Prostate gland (tissue), 2 donors: ENCODE measurements around the gene ALPK3.

Source experiments
- POLR2A ChIP-seq: fragments of 450-650 bp; IDR thresholded peaks from one replicate; pipeline ENCODE4 v1.6.1; 2016; ENCODE audit warnings: antibody characterized with exemption, mild to moderate bottlenecking
- POLR2AphosphoS5 ChIP-seq: sonication (generic); formaldehyde crosslinking; IDR thresholded peaks from one replicate; pipeline ENCODE4 v1.6.1; 2017; ENCODE audit warnings: antibody characterized with exemption
- TF ChIP-seq, protein P1 (sequence below), 4 experiments: fragments of 200-600 bp in 2 of 4; fragments of 450-650 bp in 2 of 4; sonication (generic) in 2 of 4; IDR thresholded peaks; 1 replicate in 3 of 4; 2 replicates in 1 of 4; pipeline ENCODE4 v1.5.1; 2016 to 2019; ENCODE audit warnings: antibody characterized with exemption in 4 of 4, mild to moderate bottlenecking in 2 of 4, moderate library complexity in 2 of 4

DNA sequence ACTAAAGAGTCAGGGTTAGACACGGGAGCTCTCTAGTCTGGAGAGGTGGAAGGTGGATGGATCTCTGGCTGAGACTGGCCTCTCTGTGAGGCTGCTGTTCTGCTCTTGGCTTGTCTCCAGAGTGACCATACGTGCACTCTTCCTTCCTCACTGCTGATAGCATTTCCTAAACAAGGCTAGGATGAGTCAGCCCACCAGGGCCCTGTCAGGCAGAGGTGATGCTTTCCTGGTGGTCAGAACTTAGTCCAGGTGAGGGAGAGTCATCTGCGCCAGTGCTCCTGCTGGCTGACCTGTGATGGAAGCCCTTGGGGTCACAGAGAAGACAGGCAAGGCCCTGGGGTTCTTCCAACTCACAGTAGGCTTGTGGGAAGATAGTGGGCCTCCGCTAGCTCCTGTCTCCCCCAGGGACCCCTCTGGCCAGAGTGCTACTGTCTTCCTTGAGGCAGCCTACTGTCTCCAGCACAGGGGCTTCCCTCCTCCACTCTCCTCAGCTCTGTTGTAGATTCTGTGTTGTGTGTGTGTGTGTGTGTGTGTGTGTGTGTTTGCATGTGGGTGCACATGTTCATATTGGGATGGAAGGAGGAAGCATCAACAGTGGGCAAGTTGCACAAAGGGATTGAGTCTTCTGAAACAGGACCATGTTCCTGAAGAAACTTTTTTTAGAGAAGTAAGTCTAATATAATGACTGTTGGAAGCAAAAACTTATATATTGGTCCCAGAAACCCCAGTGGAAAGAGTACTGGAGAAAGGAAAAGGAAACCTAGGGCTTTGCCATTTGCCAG is 16.5 kb downstream of the ALPK3 start:
- TF ChIP-seq, protein P1, sequence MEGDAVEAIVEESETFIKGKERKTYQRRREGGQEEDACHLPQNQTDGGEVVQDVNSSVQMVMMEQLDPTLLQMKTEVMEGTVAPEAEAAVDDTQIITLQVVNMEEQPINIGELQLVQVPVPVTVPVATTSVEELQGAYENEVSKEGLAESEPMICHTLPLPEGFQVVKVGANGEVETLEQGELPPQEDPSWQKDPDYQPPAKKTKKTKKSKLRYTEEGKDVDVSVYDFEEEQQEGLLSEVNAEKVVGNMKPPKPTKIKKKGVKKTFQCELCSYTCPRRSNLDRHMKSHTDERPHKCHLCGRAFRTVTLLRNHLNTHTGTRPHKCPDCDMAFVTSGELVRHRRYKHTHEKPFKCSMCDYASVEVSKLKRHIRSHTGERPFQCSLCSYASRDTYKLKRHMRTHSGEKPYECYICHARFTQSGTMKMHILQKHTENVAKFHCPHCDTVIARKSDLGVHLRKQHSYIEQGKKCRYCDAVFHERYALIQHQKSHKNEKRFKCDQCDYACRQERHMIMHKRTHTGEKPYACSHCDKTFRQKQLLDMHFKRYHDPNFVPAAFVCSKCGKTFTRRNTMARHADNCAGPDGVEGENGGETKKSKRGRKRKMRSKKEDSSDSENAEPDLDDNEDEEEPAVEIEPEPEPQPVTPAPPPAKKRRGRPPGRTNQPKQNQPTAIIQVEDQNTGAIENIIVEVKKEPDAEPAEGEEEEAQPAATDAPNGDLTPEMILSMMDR (IDR thresholded peaks at IDR 0.05) = no peak
- TF ChIP-seq POLR2A = no peak
- TF ChIP-seq POLR2AphosphoS5 = no peak
